ENCODE data around the gene TNS3. TPM values are rescaled to one million over a fixed set of nuclear protein-coding genes. Genes with fewer than 3 reads are reported as not detected.

Gene TNS3
- polyA plus RNA-seq, 1 of the 3 experiments (the other 2 are of a cell fraction), result 72.3 TPM

GRCh38 chr7:47493976-47494911 lies 87.7 kb downstream of the TNS3 start (continued):
- TF ChIP-seq IRF3 (IDR thresholded peaks at IDR 0.05; ENCODE audit: low read depth, low read length), result no peak
- TF ChIP-seq SMC3 (IDR thresholded peaks at IDR 0.05; ENCODE audit: low read depth, low read length), result no peak
- no peak for TF ChIP-seq ZBTB33 (IDR thresholded peaks at IDR 0.05; ENCODE audit: borderline replicate concordance, low read depth)
- TF ChIP-seq POLR2AphosphoS5 (IDR thresholded peaks at IDR 0.05; ENCODE audit: low read depth, low read length), result no peak
- no peak for TF ChIP-seq RAD21 (IDR thresholded peaks at IDR 0.05; ENCODE audit: low read length)
- no peak for TF ChIP-seq MXI1 (IDR thresholded peaks at IDR 0.05; ENCODE audit: low read depth, low read length)

- Histone ChIP-seq H3F3A (replicated peaks; ENCODE audit: insufficient read depth) (no peaks in the 10 kb centered on the region), H3K27ac (ENCODE audit: low read depth in 2 of 2, low read length in 1 of 2) (no peak overlapping the region), H3K36me3 (replicated peaks in 1 of 2; ENCODE audit: control insufficient read depth in 1 of 2, insufficient read depth in 2 of 2, low read length in 1 of 2) (peaks cover 0 to 22% of the 10 kb centered on the region in 2 experiments), H3K9me2 (no peaks in the 10 kb centered on the region), H3K4me1 (ENCODE audit: control insufficient read depth in 1 of 2, insufficient read depth in 2 of 2, low read depth in 1 of 2, low read length in 1 of 2) (peaks cover 8 to 51% of the 10 kb centered on the region in 2 experiments; a peak in 2 of 4 replicates), H3K4me3 (ENCODE audit: low read depth in 2 of 2, low read length in 1 of 2) (no peak overlapping the region), H3K9me3 (no peaks in the 10 kb centered on the region), H4K20me1 (ENCODE audit: insufficient read depth) (peaks cover 10% of the 10 kb centered on the region; the same call in 1 of the 2 replicates), H3K4me2 (no peak overlapping the region), H3K79me2 (ENCODE audit: insufficient read depth) (peaks cover 39% of the 10 kb centered on the region; the same call in 1 of the 2 replicates), H3K9ac (no peak overlapping the region), H3K27me3 (ENCODE audit: insufficient read depth) (no peaks in the 10 kb centered on the region), H2AFZ (ENCODE audit: low read depth) (no peak overlapping the region)
- ChIA-PET POLR2A (no interaction called here), CTCF (interaction anchor here (0.9 to 3.1 kb wide), 7 partner anchors 9 to 327 kb away, joined by 3 to 19 read pairs (median 4); no protein-coding TSS in a partner anchor)
- TF ChIP-seq POLR2AphosphoS5 (IDR thresholded peaks at IDR 0.05; ENCODE audit: low read depth, low read length) (no peak), ZBTB33 (IDR thresholded peaks at IDR 0.05; ENCODE audit: borderline replicate concordance, low read depth) (no peak), PBX3 (IDR thresholded peaks at IDR 0.05) (no peak), NRF1 (IDR thresholded peaks at IDR 0.05; ENCODE audit: low read depth, low read length) (no peak), ELF1 (IDR thresholded peaks at IDR 0.05) (no peak), USF2 (IDR thresholded peaks at IDR 0.05; ENCODE audit: borderline replicate concordance, low read depth, low read length) (no peak), REST (IDR thresholded peaks at IDR 0.05; ENCODE audit: low read depth, low read length) (no peak), RFX5 (IDR thresholded peaks at IDR 0.05; ENCODE audit: low read length) (no peak), EZH2phosphoT487 (IDR thresholded peaks at IDR 0.05; ENCODE audit: borderline replicate concordance, low read depth) (no peak), TCF12 (IDR thresholded peaks at IDR 0.05) (no peak), SMC3 (IDR thresholded peaks at IDR 0.05; ENCODE audit: low read depth, low read length) (no peak), SIN3A (IDR thresholded peaks at IDR 0.05; ENCODE audit: borderline replicate concordance, low read depth, low read length) (no peak), RCOR1 (IDR thresholded peaks at IDR 0.05; ENCODE audit: low read length) (no peak)
- WGBS (ENCODE audit: low lambda C conversion rate), result 92% methylated on average over 14 of the region's 14 CpGs
- DNase-seq, result no peak
Measured at GRCh38 chr7:47492716-47493325, 89.1 kb downstream of the TNS3 start.

Measured in SK-N-SH (cell line).